HG03520 (cell line): ENCODE data around the gene ZSWIM3.

Experiments used
- ATAC-seq: cut with Tn5 transposase; IDR thresholded peaks from one replicate; pipeline ENCODE4 v1.9.1; 2021; ENCODE audit warnings: mild to moderate bottlenecking, moderate library complexity; ENCODE audit not compliant: unreplicated experiment

The ZSWIM3 gene

GRCh38 chr20:45927071-45927878, 69.9 kb downstream of the ZSWIM3 start:
- ATAC-seq, result no peak
